Body of pancreas (tissue), 4 donors: ENCODE measurements around the gene PRDM2.

Experiments used
- CTCF ChIP-seq, 7 experiments: fragments of 450-650 bp in 4 of 7; fragments of 200-600 bp in 3 of 7; sonication (generic) in 3 of 7; IDR thresholded peaks; one replicate each; pipeline ENCODE4 v1.5.1; 2016 to 2019; ENCODE audit warnings: antibody characterized with exemption in 7 of 7
- POLR2A ChIP-seq, 3 donors: fragments of 450-650 bp; IDR thresholded peaks; one replicate each; pipeline ENCODE4 v1.6.1; 2016; ENCODE audit warnings: antibody characterized with exemption in 3 of 3, mild to moderate bottlenecking in 2 of 3

- TF ChIP-seq CTCF (IDR thresholded peaks at IDR 0.05): no peak
- TF ChIP-seq POLR2A (IDR thresholded peaks at IDR 0.05): no peak
Observed at GRCh38 chr1:13830616-13831280, 130.8 kb downstream of the PRDM2 start.
